Activated B cell treated with CpG ODN at 0.5 μM for 24 hours (primary cell): Measurements from ENCODE around the gene PHACTR1. TPM values are rescaled to one million over a fixed set of nuclear protein-coding genes. Genes with fewer than 3 reads are reported as not detected.

ENCODE experiments used
- ATAC-seq: fragments of 200-7000 bp; cut with Tn5 transposase; one replicate; pipeline ENCODE4 v1.10.0; 2021; ENCODE audit warnings: low read depth, mild to moderate bottlenecking, moderate library complexity
- CTCF ChIA-PET: fragments of 350-600 bp; sonication (Branson Sonifier 250); formaldehyde crosslinking; loops from one replicate; lab custom pipeline; 2021; ENCODE audit warnings: antibody characterized with exemption; lab: Charles Lee
- POLR2A ChIA-PET: fragments of 350-600 bp; sonication (Branson Sonifier 250); formaldehyde crosslinking; loops from one replicate; lab custom pipeline; 2021; ENCODE audit warnings: antibody characterized with exemption; lab: Charles Lee
- DNase-seq: peaks from one replicate; pipeline ENCODE4 v3.0.0; 2022
- H3K27ac Mint-ChIP-seq: one replicate; pipeline ENCODE4 v1.8.0; 2020; ENCODE audit warnings: mixed read lengths
- H3K27me3 Mint-ChIP-seq: one replicate; pipeline ENCODE4 v1.8.0; 2021; ENCODE audit warnings: mixed read lengths
- H3K36me3 Mint-ChIP-seq: one replicate; pipeline ENCODE4 v1.8.0; 2021; ENCODE audit warnings: low read depth, mixed read lengths
- H3K4me1 Mint-ChIP-seq: one replicate; pipeline ENCODE4 v1.8.0; 2021; ENCODE audit warnings: mixed read lengths
- H3K4me3 Mint-ChIP-seq: one replicate; pipeline ENCODE4 v1.8.0; 2020; ENCODE audit warnings: mild to moderate bottlenecking, mixed read lengths
- H3K9me3 Mint-ChIP-seq: one replicate; pipeline ENCODE4 v1.8.0; 2020; ENCODE audit warnings: mixed read lengths
- CTCF ChIP-seq: fragments of 200-600 bp; IDR thresholded peaks from one replicate; pipeline ENCODE4 v1.8.0; 2022; ENCODE audit warnings: antibody characterized with exemption, mild to moderate bottlenecking
- intact Hi-C: fragments of 100-400 bp; cut with micrococcal nuclease; formaldehyde crosslinking; loops from one replicate; pipeline ENCODE4 v1.15.1; 2024
- total RNA-seq: library from RNA; stranded (reverse); gene quantifications from 2 replicates; pipeline ENCODE4 v1.2.3, GENCODE V29; 2022

PHACTR1 gene
- total RNA-seq, 1 donor from 2014 or later = 115 TPM

- no peak for DNase-seq
- Mint-ChIP-seq H3K27ac (no peak overlapping the region), H3K27me3 (no peaks in the 10 kb centered on the region), H3K4me1 (peaks cover 22% of the 10 kb centered on the region), H3K4me3 (no peak overlapping the region), H3K36me3 (no peaks in the 10 kb centered on the region), H3K9me3 (no peaks in the 10 kb centered on the region)
- ChIA-PET CTCF (no interaction called here), POLR2A (interaction anchor here (0.6 kb wide), 1 partner anchor 9 kb away, joined by 3 read pairs; no protein-coding TSS in a partner anchor)
- TF ChIP-seq CTCF = no peak
- intact Hi-C loops = no loop called here
- no peak for ATAC-seq
These were observed 498.8 kb downstream of the PHACTR1 start for GRCh38 chr6:13215390-13215789.

- no peak for TF ChIP-seq CTCF
- peaks cover 22% of the 10 kb centered on the region for H3K4me1 Mint-ChIP-seq
- H3K4me3 Mint-ChIP-seq = no peak overlapping the region
- ATAC-seq = no peak
- DNase-seq = no peak
- H3K27ac Mint-ChIP-seq = no peak overlapping the region
- H3K36me3 Mint-ChIP-seq = no peaks in the 10 kb centered on the region
- POLR2A ChIA-PET = interaction anchor here (1.5 kb wide), 1 partner anchor 58 kb away, joined by 3 read pairs; no protein-coding TSS in a partner anchor
- no peaks in the 10 kb centered on the region for H3K9me3 Mint-ChIP-seq
- intact Hi-C loops = no loop called here
- no peaks in the 10 kb centered on the region for H3K27me3 Mint-ChIP-seq
- CTCF ChIA-PET = no interaction called here
These were observed 499.9 kb downstream of the PHACTR1 start for GRCh38 chr6:13216236-13217014.

- peaks cover 22% of the 10 kb centered on the region for H3K4me1 Mint-ChIP-seq
- intact Hi-C loops = no loop called here
- DNase-seq = no peak
- H3K27ac Mint-ChIP-seq = no peak overlapping the region
- POLR2A ChIA-PET = interaction anchor here (1.5 kb wide), 1 partner anchor 57 kb away, joined by 3 read pairs; no protein-coding TSS in a partner anchor
- no peak overlapping the region for H3K4me3 Mint-ChIP-seq
- CTCF ChIA-PET = no interaction called here
- ATAC-seq = no peak
- TF ChIP-seq CTCF = no peak
- no peaks in the 10 kb centered on the region for H3K9me3 Mint-ChIP-seq
- no peaks in the 10 kb centered on the region for H3K36me3 Mint-ChIP-seq
- H3K27me3 Mint-ChIP-seq = no peaks in the 10 kb centered on the region
These were observed 500.8 kb downstream of the PHACTR1 start for GRCh38 chr6:13217206-13217905.

GRCh38 chr6:13220266-13220665 lies 503.7 kb downstream of the PHACTR1 start:
- H3K4me3 Mint-ChIP-seq = no peak overlapping the region
- no peaks in the 10 kb centered on the region for H3K36me3 Mint-ChIP-seq
- no peak overlapping the region for H3K27ac Mint-ChIP-seq
- no peaks in the 10 kb centered on the region for H3K9me3 Mint-ChIP-seq
- H3K4me1 Mint-ChIP-seq = peaks cover 22% of the 10 kb centered on the region
- ChIA-PET POLR2A (no interaction called here), CTCF (no interaction called here)
- no peak for TF ChIP-seq CTCF
- H3K27me3 Mint-ChIP-seq = no peaks in the 10 kb centered on the region
- ATAC-seq (no peak), DNase-seq (no peak)
- intact Hi-C loops = no loop called here

- no peaks in the 10 kb centered on the region for H3K36me3 Mint-ChIP-seq
- H3K27me3 Mint-ChIP-seq = no peaks in the 10 kb centered on the region
- no peak overlapping the region for H3K4me3 Mint-ChIP-seq
- no peak for ATAC-seq
- peaks cover 12% of the 10 kb centered on the region for H3K4me1 Mint-ChIP-seq
- TF ChIP-seq CTCF = no peak
- no peak for DNase-seq
- ChIA-PET CTCF (no interaction called here), POLR2A (no interaction called here)
- no peak overlapping the region for H3K27ac Mint-ChIP-seq
- H3K9me3 Mint-ChIP-seq = no peaks in the 10 kb centered on the region
- intact Hi-C loops = no loop called here
These were observed 505.5 kb downstream of the PHACTR1 start for GRCh38 chr6:13222048-13222447.
